Stimulated activated naive CD8-positive, alpha-beta T cell treated with anti-CD3 and anti-CD28 coated beads, Interleukin-15, amount 100 ng/mL, for 72 hours (primary cell): ENCODE data around the gene HPN.

ENCODE experiments used
- ATAC-seq: fragments of 150-1000 bp; cut with Tn5 transposase; 2 replicates; pipeline ENCODE4 v1.10.0; 2021; ENCODE audit warnings: mild to moderate bottlenecking, moderate library complexity
- DNase-seq, 2 donors: peaks; one replicate each; pipeline ENCODE4 v3.0.0; 2021 to 2022
- H3K27ac Mint-ChIP-seq, 2 donors: one replicate each; pipeline ENCODE4 v1.8.0; 2022; ENCODE audit warnings: mild to moderate bottlenecking in 2 of 2, mixed read lengths in 2 of 2, moderate library complexity in 2 of 2
- H3K27me3 Mint-ChIP-seq: one replicate; pipeline ENCODE4 v1.8.0; 2022; ENCODE audit warnings: mixed read lengths
- H3K4me1 Mint-ChIP-seq: one replicate; pipeline ENCODE4 v1.8.0; 2022; ENCODE audit warnings: mild to moderate bottlenecking, mixed read lengths
- H3K4me3 Mint-ChIP-seq, 2 donors: one replicate each; pipeline ENCODE4 v1.8.0; 2022; ENCODE audit warnings: mild to moderate bottlenecking in 2 of 2, mixed read lengths in 2 of 2, moderate library complexity in 1 of 2
- H3K9me3 Mint-ChIP-seq, 2 donors: one replicate each; pipeline ENCODE4 v1.8.0; 2022; ENCODE audit warnings: mixed read lengths in 2 of 2

HPN gene

GRCh38 chr19:35073516-35073915 is 32.0 kb downstream of the HPN start:
- H3K27me3 Mint-ChIP-seq = no peaks in the 10 kb centered on the region
- DNase-seq (no peak), ATAC-seq (no peak)
- no peaks in the 10 kb centered on the region for H3K9me3 Mint-ChIP-seq
- peak overlapping the region in 1 of 2 donors; percentile 61 for H3K27ac Mint-ChIP-seq
- no peak overlapping the region for H3K4me3 Mint-ChIP-seq
- no peaks in the 10 kb centered on the region for H3K4me1 Mint-ChIP-seq

DNA sequence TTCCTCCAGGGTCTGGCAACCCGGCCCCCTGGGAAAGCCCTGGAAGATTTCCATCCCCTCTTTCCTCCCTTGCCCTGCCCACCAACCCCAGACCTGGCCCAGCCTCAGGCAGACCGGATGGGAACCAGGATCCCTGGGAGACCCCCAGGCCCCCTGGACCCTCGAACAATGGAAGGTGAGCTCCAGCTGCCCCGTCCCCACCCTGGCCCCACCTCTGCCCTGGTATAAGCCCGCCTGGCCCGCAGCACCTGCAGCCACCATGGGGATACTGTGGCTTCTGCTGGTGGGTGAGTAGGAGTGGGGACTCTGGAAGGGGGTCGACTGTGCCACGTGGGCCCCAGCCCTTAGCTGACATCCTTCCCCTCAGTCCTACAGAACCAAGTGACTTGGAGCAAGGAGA is 32.4 kb downstream of the HPN start:
- no peaks in the 10 kb centered on the region for H3K4me1 Mint-ChIP-seq

GRCh38 chr19:35074426-35075201 is 33.1 kb downstream of the HPN start:
- ATAC-seq = no peak
- H3K27ac Mint-ChIP-seq = no peak overlapping the region

More for the DNA sequence above, 32.4 kb downstream of the HPN start:
- Mint-ChIP-seq H3K4me3 (no peak overlapping the region), H3K9me3 (no peaks in the 10 kb centered on the region), H3K27ac (no peak overlapping the region), H3K27me3 (no peaks in the 10 kb centered on the region)
- ATAC-seq (no peak), DNase-seq (no peak)

DNA sequence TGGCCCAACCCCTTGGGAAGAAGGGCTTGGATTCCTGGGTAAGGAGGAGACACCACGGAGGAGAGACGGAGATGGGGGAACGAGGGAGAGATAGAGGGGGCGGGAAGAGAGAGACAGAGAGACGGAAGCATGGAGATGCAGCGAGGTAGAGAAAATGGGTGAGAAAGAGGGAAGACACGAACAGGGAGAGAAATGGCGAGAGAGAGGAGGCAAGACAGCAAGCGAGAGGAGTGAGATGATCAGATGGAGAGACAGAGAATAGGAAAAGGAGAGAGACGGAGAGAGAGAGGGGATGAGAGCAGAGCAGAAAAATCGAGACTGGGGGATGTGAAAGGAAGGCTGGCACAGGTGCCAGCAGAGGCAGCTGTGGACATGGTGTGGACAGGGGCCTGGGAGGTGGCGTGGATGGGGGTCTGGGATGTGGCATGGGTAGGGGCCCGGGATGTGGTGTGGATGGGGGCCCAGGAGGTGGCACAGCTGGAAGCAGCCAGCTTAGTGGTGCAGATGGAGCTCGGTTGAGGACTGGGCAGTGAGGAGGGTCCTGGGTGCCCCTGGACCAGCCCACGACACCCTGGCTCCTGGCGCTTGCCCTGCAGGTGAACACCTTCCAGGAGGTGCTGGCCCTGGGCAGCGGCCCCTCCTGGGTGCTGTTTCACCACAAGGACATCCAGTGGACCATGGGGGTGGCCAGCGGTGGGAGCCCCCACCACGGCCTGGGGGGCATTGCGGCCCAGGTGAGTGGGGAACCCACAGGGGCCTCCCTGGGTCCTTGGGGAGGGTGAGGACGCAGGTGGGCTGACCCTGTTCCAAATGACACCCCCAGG is 33.9 kb downstream of the HPN start:
- ATAC-seq = peak; percentile 29
- no peak for DNase-seq
- Mint-ChIP-seq H3K27ac (peak overlapping the region in 1 of 2 donors; percentile 37), H3K9me3 (no peaks in the 10 kb centered on the region), H3K27me3 (no peaks in the 10 kb centered on the region), H3K4me3 (no peak overlapping the region), H3K4me1 (no peaks in the 10 kb centered on the region)

More at GRCh38 chr19:35074426-35075201, 33.1 kb downstream of the HPN start:
- no peak for DNase-seq
- Mint-ChIP-seq H3K4me1 (no peaks in the 10 kb centered on the region), H3K27me3 (no peaks in the 10 kb centered on the region), H3K9me3 (no peaks in the 10 kb centered on the region), H3K4me3 (no peak overlapping the region)

DNA sequence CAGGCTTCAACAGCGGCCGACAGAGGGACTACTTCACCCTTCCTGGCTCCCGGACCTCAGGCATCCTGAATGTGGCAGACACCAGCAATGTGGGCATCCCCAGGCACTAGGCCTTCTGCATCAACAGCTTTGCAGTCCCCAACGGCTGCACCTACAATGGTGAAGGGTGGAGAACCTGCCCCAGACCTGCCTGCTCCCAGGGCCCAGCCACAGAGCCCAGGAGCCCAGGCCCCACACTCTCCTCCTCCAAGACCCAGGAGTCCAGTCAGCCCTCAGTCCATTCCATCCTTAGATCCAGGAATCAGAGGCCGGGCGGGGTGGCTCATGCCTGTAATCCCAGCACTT is 34.5 kb downstream of the HPN start:
- Mint-ChIP-seq H3K9me3 (no peaks in the 10 kb centered on the region), H3K27me3 (no peaks in the 10 kb centered on the region)

GRCh38 chr19:35076657-35077056 is 35.1 kb downstream of the HPN start:
- no peak for DNase-seq
- H3K27me3 Mint-ChIP-seq = no peaks in the 10 kb centered on the region
- H3K4me3 Mint-ChIP-seq = no peak overlapping the region
- H3K4me1 Mint-ChIP-seq = no peaks in the 10 kb centered on the region
- H3K9me3 Mint-ChIP-seq = no peaks in the 10 kb centered on the region
- peak; percentile 26 for ATAC-seq
- H3K27ac Mint-ChIP-seq = no peak overlapping the region

More for the DNA sequence above, 34.5 kb downstream of the HPN start:
- no peak for DNase-seq
- no peaks in the 10 kb centered on the region for H3K4me1 Mint-ChIP-seq
- no peak for ATAC-seq
- no peak overlapping the region for H3K27ac Mint-ChIP-seq
- H3K4me3 Mint-ChIP-seq = no peak overlapping the region

DNA sequence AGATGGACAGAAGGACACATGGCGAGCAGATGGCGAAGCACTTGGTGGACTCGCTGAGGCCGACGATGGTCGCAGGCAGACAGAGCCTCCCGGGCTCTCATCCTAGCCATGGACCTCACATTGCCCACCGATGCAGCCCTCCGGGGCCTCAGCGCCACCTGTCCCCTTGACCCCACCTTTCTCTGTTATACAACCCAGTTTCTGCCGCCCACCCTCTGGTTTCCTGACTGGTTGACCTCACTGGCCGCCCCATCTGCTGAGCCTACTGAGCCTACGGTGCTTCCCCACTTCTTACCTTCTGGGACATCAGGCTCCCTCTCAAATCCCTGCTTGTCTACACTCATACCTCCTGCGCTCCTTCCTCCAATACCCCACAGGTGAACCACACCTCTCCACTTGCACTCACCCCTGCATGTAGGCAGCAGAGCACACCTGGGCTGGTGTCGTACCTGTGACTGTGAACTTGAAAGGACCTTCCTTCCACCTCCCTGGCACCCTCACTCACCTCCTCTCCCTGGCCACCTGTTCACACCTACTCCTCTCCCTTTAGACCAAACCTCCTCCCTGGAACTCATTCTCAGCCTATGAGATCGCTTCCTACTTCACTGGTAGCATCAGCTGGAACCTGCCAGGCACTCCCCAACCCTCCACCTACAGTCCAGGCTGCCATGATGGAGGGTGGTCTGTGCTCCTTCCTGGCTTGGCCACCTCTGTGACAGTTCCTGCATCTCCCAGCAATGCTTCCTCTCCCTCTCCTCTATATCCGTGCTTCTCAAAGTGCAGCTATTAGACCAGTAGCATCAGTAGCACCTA is 36.1 kb downstream of the HPN start:
- H3K27me3 Mint-ChIP-seq = no peaks in the 10 kb centered on the region
- no peak for ATAC-seq
- no peak for DNase-seq
- no peaks in the 10 kb centered on the region for H3K4me1 Mint-ChIP-seq
- H3K27ac Mint-ChIP-seq = no peak overlapping the region
- H3K4me3 Mint-ChIP-seq = no peak overlapping the region
- no peaks in the 10 kb centered on the region for H3K9me3 Mint-ChIP-seq

DNA sequence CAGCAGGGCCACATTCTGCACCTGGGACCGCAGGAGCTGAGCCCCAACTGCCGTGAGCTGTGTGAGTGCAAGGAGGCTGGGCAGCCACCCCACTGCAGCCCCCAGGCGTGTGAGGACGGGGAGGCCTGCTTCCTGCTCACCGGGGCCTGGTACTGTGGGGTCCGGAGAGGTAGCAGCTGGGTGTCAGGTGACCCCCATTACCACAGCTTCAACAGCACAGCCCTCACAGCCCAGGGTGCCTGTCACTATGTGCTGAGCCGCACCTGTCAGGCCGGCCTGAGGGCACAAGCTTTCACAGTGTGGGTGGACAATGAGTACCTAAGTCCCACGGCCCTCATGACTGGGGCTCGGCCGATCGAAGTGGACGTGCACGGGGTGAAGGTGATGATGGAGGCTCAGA is 38.3 kb downstream of the HPN start:
- ATAC-seq (no peak), DNase-seq (no peak)
- H3K4me3 Mint-ChIP-seq = no peak overlapping the region
- no peak overlapping the region for H3K27ac Mint-ChIP-seq
- no peaks in the 10 kb centered on the region for H3K9me3 Mint-ChIP-seq
- no peaks in the 10 kb centered on the region for H3K27me3 Mint-ChIP-seq
- no peaks in the 10 kb centered on the region for H3K4me1 Mint-ChIP-seq

GRCh38 chr19:35080613-35081170 is 39.2 kb downstream of the HPN start:
- no peak for ATAC-seq
- no peaks in the 10 kb centered on the region for H3K9me3 Mint-ChIP-seq
- no peaks in the 10 kb centered on the region for H3K27me3 Mint-ChIP-seq
- no peak overlapping the region for H3K27ac Mint-ChIP-seq
- H3K4me3 Mint-ChIP-seq = no peak overlapping the region
- no peaks in the 10 kb centered on the region for H3K4me1 Mint-ChIP-seq
- DNase-seq = no peak

GRCh38 chr19:35081201-35081600 is 39.7 kb downstream of the HPN start:
- Mint-ChIP-seq H3K27ac (no peak overlapping the region), H3K27me3 (no peaks in the 10 kb centered on the region), H3K9me3 (no peaks in the 10 kb centered on the region), H3K4me3 (no peak overlapping the region), H3K4me1 (no peaks in the 10 kb centered on the region)
- ATAC-seq = no peak
- DNase-seq = no peak

GRCh38 chr19:35083691-35084508 is 42.4 kb downstream of the HPN start:
- no peaks in the 10 kb centered on the region for H3K4me1 Mint-ChIP-seq
- DNase-seq (no peak), ATAC-seq (no peak)
- peak overlapping the region in 1 of 2 donors; percentile 67 for H3K27ac Mint-ChIP-seq
- H3K4me3 Mint-ChIP-seq = no peak overlapping the region
- H3K9me3 Mint-ChIP-seq = no peaks in the 10 kb centered on the region
- no peaks in the 10 kb centered on the region for H3K27me3 Mint-ChIP-seq

GRCh38 chr19:35084509-35084762 is 42.9 kb downstream of the HPN start:
- Mint-ChIP-seq H3K4me1 (no peaks in the 10 kb centered on the region), H3K4me3 (no peak overlapping the region), H3K27ac (no peak overlapping the region), H3K9me3 (no peaks in the 10 kb centered on the region), H3K27me3 (no peaks in the 10 kb centered on the region)
- DNase-seq (no peak), ATAC-seq (no peak)

DNA sequence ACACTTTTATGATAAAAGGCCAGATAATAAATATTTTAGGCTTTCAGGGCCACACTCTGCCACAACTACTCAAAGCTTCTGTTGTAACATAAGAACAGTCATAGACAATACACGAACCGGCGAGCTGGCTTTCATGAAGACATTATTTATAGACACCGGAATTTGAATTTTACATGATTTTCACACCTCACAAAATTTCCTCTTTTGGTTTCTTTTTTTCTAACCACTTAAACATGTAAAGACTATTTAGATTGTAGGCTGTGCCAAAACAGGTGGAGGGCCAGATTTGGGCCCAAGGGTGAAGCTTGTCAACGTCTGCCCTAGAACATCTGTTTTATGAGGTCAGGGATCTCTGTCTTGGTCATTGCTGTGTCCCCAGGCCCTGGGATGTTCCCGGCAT is 44.4 kb downstream of the HPN start:
- Mint-ChIP-seq H3K9me3 (no peaks in the 10 kb centered on the region), H3K4me1 (peaks cover 5% of the 10 kb centered on the region), H3K4me3 (no peak overlapping the region), H3K27ac (no peak overlapping the region), H3K27me3 (no peaks in the 10 kb centered on the region)
- no peak for DNase-seq
- no peak for ATAC-seq

GRCh38 chr19:35086455-35086854 is 44.9 kb downstream of the HPN start:
- no peak overlapping the region for H3K4me3 Mint-ChIP-seq
- H3K27ac Mint-ChIP-seq = no peak overlapping the region
- no peak for DNase-seq

DNA sequence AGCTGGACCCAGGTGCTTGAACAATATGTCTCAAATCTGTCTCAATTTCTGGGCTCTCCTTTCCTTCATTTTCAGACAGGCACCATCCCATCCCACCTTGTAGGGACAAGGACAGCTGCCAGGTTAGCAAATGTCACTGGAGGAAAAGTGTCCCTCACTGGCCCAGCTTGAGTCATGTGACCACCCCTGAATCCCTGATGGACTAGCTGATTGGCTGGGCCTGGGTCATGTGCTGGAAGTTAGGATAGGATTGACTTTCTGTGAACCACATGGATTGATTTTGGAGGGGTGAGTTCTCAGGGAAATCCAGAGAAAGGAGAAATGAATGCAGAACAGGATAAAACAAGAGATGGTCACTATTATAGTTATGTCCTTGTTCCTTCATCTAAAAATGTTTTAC is 45.9 kb downstream of the HPN start:
- no peaks in the 10 kb centered on the region for H3K9me3 Mint-ChIP-seq
- no peak for DNase-seq
- H3K27ac Mint-ChIP-seq = no peak overlapping the region
- H3K4me3 Mint-ChIP-seq = no peak overlapping the region
- no peaks in the 10 kb centered on the region for H3K27me3 Mint-ChIP-seq
- H3K4me1 Mint-ChIP-seq = peaks cover 5% of the 10 kb centered on the region
- ATAC-seq = no peak

More at GRCh38 chr19:35086455-35086854, 44.9 kb downstream of the HPN start:
- Mint-ChIP-seq H3K4me1 (peaks cover 5% of the 10 kb centered on the region), H3K27me3 (no peaks in the 10 kb centered on the region), H3K9me3 (no peaks in the 10 kb centered on the region)
- no peak for ATAC-seq
